ENCODE measurements around the gene DHRS7.

DNA sequence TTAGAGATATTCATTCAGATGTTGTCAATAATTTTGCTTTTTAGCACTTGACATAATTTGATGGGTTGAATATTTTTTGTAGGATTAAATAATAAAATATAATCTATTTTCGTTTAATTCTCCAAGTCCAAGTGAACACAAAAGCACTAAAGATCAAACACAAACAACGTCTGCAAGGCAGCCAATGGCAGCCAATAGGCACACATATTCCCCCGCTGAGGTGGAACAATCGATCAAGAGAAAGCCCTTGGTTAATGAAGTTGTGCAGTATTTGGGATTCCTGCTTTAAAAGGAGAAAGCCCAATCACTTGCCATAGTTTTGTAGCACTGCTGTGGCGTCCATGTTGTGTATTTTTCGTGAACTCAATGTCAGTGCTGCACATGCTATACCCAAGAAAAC lies 1.5 kb downstream of the DHRS7 start:
- TF ChIP-seq POLR2A (IDR thresholded peaks at IDR 0.05), result no peak
- TF ChIP-seq, protein P1, sequence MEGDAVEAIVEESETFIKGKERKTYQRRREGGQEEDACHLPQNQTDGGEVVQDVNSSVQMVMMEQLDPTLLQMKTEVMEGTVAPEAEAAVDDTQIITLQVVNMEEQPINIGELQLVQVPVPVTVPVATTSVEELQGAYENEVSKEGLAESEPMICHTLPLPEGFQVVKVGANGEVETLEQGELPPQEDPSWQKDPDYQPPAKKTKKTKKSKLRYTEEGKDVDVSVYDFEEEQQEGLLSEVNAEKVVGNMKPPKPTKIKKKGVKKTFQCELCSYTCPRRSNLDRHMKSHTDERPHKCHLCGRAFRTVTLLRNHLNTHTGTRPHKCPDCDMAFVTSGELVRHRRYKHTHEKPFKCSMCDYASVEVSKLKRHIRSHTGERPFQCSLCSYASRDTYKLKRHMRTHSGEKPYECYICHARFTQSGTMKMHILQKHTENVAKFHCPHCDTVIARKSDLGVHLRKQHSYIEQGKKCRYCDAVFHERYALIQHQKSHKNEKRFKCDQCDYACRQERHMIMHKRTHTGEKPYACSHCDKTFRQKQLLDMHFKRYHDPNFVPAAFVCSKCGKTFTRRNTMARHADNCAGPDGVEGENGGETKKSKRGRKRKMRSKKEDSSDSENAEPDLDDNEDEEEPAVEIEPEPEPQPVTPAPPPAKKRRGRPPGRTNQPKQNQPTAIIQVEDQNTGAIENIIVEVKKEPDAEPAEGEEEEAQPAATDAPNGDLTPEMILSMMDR (IDR thresholded peaks at IDR 0.05), result no peak
